Embryonic facial prominence (tissue), 1 donor: ENCODE data around the gene MXD4.
"Not testable (repeated sequence)": the region's sequence is repeated elsewhere in the genome, so short reads cannot be mapped to it uniquely, and the experiment has no call there.

ENCODE experiments used
- DNase-seq: peaks from one replicate; pipeline ENCODE4 v3.0.0-alpha.2; 2016; ENCODE audit errors: extremely low spot score

The MXD4 gene

DNA sequence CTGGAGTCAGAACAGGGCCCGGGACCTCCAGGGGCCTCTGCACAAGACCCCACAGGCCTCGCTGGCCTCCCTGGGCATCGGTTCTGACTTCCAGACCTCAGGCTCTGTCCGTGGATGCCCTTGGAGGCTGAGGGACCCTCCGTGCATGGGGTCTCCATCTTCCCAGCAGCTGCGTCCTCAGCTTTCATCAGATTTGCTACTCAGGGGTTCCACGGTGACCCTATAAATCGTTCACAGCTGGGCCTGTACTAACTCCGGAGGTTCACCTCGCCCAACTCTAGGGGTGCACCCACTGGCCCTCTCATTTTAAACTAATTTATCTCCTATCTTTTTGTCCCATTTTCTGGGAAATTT lies 13.1 kb upstream of the MXD4 start:
- DNase-seq: not testable (repeated sequence)

- DNase-seq: no peak
These were observed 12.6 kb upstream of the MXD4 start for GRCh38 chr4:2274320-2275043.

- no peak for DNase-seq
These were observed 11.9 kb upstream of the MXD4 start for GRCh38 chr4:2273657-2274319.

- DNase-seq: no peak
These were observed 11.3 kb upstream of the MXD4 start for GRCh38 chr4:2273221-2273620.

DNA sequence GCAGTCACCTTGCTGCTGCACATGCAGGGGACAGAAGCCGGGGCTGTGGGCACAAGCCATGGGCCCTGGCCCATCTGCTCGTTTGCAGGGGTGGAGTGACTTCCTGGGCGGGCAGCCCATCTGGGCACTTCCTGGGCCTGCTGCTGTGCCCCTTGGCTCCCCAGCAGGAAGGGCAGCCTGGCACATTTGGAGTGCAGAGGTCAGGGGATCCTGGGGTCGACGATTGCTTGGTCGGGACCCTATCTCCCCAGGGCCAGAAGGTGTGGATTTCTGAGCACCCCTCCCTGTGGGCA lies 10.9 kb upstream of the MXD4 start:
- no peak for DNase-seq

DNA sequence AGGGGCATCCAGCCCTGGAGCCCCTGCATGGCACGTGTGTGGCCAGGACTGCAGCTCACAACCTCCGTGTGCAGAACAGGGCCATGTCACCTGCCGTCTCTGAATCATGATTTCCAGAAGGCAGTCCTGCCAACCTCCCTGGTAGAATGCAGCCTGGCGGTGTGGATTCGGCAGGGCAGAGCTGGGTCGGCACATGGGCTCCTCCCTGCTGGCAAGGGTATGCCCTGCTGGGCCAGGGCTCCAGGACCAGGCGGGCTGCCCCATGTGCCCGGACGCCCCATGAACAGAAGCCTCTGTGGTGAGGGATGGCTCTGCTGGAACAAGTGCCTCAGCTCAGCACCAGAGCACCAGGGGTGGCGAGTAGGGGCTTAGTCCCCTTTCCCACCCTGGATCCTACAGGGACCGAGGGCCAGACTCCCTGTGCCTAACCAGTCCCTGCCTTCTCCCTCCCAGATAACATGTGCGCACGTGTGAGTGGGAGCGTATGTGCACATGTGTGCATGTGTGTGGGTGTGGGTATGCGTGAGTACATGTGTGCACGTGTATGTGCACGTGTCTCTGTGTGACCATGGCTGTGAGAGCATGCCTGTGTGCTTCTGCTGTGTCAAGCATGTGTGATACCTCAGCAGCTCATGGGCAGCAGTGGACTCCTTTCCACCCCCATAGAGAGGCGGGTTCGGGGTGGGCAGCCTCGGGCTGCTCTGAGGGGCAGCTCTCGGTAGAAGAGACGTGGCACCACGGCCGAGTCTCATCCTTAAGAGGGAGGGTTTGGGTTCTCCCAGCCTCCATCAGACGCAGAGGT lies 10.3 kb upstream of the MXD4 start:
- DNase-seq: no peak

- no peak for DNase-seq
These were observed 9.5 kb upstream of the MXD4 start for GRCh38 chr4:2271279-2272025.

DNA sequence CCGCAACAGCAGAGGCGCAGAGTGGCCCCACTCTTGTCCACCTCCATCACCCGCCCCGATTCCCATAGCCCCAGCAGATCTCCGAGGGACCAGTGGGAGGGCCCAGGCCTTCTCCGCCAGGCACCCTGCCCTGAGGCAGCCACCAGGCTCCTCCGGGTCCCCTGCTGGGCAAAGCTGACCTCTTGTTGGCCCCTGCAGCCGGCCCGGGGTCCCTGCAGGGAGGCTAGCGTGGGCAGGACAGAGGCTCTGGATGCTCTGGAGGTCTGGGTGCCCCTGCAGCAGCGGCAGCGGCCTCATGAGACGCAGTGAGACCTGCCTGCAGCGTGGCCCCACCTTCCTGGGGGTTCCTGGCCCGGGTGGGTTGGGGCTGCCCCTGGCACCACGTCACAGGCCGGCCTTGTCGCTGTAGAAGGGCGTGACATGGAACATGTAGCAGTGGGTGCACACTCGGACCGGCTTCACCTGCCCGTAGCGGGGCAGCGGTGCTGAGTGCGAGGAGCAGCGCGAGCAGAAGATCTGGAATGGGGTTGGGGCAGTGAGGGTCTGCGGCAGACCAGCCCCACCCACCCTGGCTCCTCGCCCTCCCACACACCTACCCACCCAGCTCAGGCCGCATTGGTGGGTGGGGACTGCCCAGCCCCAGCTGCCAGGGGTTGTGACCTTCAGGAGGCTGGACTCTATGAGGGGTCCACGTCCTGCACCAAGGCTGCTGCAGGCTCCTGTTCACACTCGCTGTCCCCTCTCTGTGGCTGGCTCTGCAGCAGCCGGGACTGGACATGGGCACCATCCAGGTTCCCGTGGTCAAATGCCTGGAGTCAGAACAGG lies 8.6 kb upstream of the MXD4 start:
- no peak for DNase-seq

DNA sequence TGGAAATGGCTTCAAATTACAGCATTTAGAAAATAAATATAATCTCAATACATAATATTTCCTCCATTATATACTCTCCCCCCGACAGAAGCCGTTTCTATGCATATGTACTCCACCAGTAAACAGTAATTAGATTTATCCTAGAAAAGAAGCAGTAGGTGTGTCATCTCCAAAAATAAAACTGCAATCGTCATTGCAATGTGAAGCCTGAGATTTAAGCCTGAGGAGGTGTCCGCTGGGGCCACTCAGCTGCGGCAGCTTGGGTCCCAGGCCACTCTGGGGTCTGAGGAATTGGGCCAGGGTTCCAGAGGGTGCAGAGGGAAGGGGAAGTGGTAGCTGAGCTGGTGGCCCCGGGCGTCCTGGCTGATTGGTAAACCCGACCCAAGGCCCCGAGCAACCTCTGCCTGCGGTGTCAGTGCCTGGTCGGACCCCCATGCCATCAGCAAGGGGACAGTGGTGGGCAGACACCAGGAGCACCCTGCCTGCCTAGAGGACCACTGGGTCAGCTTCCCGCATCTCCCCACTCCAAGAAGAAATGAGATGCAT lies 7.8 kb upstream of the MXD4 start:
- DNase-seq: no peak

DNA sequence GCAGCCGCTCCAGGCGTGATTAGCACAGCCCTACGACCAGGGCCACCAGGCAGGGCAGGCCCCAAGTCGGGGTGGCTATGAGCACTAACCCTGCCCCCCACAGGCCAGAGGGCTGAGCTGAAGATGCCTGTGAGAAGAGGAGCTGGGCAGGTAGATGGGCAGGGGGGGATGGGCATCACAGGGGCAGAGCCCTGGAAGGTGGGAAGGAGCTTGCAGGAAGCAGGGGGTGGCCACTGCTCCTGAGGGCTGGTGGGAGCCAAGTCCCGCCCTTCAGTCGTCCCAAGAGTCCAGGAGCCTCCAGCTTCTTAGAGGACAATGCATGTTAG lies 7.3 kb upstream of the MXD4 start:
- no peak for DNase-seq

GRCh38 chr4:2268357-2269205 lies 6.7 kb upstream of the MXD4 start:
- no peak for DNase-seq

DNA sequence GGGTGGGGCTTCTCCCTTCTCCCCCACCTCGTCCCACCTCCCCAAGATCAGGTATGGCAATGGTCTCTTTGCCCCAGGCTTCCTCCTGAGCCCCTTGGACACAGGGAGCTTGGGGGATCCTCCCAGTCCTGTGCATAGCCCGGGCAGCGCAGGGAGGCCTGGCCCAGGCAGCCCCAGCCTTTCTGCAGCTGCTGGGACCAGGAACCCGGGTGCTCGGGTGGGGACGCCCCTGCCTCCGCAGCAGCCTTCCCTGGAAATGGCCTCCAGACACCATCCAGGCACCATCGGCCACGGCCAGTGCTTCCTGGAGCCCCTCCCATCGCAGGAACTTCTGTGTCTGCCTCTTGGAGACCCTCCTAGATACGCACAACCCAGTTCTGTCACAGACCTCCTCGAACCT lies 5.9 kb upstream of the MXD4 start:
- DNase-seq: no peak

DNA sequence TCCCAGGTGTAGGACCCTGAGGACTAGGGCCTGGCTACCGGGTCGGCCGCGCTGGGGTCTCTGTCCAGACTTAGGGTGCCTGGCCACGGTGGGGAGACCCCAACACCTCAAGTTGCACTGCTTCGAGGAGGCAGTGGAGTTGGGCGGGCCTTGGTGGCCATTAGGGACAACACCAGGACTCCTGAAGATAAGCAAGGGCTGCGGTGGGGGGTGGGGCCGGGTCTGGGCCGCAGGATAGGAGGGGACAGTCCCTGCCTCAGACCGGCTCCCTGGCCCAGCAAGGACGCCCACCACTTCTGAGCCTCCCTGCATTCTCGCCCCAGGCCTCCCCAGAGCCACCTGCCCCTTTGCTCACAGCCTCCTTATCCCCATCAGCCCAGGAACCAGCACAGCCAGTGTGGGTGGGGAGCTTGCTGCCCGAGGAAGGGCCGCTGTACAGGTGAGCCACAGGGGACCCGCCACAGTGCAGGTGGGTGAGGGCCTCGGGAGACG lies 5.5 kb upstream of the MXD4 start:
- DNase-seq: no peak

GRCh38 chr4:2266821-2267220 lies 4.9 kb upstream of the MXD4 start:
- no peak for DNase-seq

- no peak for DNase-seq
These were observed 4.3 kb upstream of the MXD4 start for GRCh38 chr4:2266181-2266580.

GRCh38 chr4:2265113-2266110 lies 3.5 kb upstream of the MXD4 start:
- DNase-seq: no peak

DNA sequence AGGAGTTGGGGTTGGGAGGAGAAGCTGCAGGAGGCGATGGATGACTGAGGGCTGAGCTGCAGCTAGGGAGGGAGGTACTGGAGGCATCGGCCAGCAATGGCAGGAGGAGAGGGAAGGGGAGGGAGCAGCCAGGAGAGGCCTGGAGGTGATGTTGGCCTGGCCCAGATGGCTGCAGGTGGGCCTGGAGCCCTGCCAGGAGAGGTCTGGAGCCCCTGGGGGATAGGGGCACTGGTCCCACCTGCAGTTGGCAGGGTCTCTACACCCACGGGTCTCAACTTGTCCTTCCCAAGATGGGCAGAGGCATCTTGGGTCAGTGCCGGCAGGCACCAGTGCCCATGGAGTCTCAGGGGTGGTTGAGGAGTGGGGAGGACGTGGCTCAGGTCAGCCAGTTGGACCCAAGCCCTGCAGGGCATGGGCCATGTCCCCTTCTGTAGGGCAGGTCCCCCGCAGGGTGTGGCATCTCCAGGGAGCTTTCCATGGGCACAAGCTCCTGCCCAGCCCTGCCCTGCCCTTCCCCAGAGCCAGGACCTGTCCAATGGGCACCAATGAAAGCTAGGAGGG lies 2.7 kb upstream of the MXD4 start:
- no peak for DNase-seq

- no peak for DNase-seq
These were observed 2.0 kb upstream of the MXD4 start for GRCh38 chr4:2263926-2264321.

DNA sequence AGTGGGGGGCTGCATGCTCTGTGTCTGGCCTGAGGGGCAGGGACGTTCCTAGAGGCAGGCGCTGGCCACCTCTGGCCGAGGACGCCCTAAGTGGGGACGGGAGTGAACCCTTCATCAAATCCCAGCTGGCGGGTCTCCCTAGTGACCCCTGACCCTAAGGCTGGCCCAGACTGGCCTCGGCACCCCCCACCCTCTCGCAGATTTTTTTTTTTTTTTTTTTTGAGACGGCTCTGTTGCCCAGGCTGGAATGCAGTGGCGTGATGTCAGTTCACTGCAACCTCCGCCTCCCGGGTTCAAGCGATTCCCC lies 988 bp upstream of the MXD4 start:
- DNase-seq: no peak
